Activated T-cell treated with anti-CD3 and anti-CD28 coated beads, Interleukin-2, amount 50 U/mL, for 48 hours (primary cell): ENCODE results near the gene CBR1.

Experiments
- DNase-seq, 2 experiments: peaks; one replicate each; pipeline ENCODE4 v3.0.0-alpha.2; 2020

Gene CBR1

GRCh38 chr21:36069713-36070583, at the start of gene CBR1:
CBR1 (plus strand) TSS chr21:36070024; CDS start chr21:36070116, 92 bp downstream.
- DNase-seq, result peak; percentile 88 to 92

DNA sequence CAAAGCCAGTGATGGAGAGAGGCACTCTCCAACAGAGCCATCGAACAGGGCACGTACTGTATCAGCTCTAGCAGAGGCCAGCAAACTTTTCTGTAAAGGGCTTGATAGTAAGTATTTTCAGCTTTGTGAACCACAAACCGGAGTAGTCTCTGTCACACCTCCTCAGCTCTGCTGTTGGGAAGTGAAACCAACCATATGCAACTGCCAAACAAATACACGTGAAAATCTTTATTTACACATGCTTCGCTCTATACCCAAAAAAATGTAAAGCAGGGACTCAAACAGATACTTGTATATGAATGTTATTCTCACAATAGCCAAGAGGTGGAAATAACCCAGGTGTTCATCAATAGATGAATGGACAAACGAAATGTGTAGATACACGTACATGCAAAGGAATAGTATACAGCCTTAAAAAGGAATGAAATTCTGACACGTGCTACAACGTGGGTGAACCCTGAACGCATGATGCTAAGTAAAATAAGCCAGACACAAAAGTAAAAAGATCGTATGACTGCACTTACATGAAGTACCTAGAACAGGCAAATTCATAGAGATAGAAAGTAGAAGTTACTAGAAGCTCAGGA, 48.5 kb upstream of the CBR1 start:
- DNase-seq, result no peak

- no peak for DNase-seq
These were observed 47.3 kb upstream of the CBR1 start for GRCh38 chr21:36022427-36023091.

DNA sequence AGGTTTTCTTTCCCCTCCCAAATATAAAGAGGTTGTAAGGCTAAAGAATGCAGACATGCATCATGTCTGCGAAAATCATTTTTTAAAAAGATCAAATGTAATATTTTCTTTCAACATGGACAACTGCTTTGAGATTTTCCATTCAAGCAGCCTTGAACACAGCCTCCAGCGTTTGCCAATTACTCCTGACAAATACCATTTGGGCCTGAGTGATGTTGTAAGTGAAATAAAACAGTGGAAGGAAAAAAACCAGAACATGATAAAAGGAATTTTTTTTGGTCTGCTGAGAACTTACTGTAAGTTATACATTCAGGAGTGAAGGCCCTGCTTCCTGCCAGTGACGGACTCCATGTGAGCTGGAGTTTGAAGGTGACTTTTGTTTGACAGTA, 46.7 kb upstream of the CBR1 start:
- DNase-seq, result no peak

DNA sequence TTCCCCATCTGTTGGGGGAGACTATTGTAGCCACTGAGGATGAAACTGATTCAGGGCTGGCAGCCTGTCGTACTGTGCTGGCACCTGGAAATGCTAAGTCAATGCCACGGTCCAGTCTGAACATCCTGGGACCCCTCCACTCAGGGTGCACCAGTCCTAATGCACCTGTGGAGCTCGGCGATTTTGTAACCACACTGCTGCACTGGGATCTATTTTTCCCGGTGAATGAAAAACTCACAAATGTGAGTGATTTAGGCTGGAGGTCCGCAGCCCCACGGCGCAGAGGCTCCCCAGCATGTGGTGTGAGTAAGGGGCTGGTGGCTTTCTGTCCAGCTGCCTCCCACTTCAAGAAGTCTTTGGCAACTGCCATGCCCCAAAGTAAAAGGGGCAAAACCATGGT, 45.0 kb upstream of the CBR1 start:
- DNase-seq, result no peak

DNA sequence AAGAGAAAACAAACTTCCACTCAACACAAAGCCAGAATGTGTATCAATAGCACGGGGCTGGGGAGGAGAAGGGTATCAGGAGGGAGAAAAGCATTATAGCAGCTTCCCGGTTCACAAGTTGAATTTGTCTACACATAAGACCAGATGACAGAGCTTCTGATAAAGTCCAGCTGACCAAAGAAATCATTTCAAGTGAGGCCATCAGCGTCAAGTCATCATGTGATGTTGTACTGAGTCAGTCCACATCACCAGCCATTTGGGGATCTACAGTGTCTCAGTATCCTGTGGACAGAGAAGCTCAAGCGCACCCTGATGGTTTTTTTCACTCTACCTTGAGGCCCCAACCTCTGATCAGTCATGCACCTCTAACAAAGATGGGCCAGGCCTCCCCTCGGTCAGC, 42.5 kb upstream of the CBR1 start:
- DNase-seq, result no peak

DNA sequence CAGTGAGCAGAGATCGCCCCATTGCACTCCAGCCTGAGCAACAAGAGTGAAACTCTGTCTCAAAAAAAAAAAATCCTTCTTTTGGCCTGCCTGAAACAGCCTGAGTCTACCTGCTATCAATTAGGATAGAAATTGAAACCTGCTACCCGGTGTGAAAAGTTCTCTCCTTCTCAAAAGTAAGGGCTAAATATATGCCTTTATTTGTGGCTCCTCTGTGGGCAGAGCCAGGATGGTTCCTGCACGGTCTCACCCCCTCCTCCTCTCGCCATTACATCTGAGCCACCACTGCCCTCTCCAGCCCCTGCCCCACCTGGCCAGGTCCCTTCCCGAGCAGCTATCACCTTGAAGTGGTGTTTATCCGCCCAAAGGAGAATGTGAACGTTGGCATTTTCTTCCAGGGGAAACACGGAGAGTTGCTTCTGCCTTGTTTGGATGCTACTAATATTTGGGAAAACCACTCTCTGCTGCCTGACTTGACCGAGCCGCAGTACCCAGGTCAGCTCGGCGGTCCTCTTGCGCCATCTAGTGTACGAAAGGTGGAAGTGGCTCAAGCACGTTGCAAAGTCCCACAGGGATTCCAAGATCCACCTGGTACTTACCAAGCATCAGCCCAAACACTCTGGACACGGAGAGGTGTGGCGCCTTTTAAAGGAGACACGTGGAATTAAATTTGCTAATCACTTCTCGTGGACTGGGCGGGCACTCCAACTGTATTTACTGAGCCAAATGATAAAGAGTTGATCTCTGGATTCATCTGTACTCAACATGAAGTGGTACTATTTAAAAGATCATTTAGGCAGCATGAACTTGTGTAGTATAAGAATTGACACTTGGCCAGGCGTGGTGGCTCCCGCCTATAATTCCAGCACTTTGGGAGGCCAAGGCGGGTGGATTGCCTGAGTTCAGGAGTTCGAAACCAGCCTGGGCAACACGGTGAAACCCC, 41.4 kb upstream of the CBR1 start:
- DNase-seq, result peak; percentile 77 to 79

DNA sequence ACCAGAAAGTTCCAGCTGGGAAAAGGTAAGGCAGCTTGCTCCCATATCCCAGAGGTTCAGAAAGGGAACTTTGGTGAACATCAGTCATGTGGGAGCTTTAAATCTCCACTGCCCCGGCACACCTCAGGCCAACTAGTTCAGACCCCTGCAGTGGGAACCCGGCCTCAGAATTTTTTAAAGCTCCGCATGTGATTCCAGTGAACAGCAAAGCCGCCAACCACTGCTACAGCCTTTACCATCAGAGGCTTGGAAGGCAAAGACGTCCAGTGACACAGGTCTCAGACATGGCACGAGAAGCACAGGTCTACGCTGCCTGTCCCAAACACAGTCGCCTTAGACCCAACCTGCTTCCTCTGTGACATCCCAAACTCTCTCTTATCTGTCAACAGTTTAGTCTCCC, 40.5 kb upstream of the CBR1 start:
- no peak for DNase-seq

- no peak for DNase-seq
These were observed 39.1 kb upstream of the CBR1 start for GRCh38 chr21:36030581-36031189.

DNA sequence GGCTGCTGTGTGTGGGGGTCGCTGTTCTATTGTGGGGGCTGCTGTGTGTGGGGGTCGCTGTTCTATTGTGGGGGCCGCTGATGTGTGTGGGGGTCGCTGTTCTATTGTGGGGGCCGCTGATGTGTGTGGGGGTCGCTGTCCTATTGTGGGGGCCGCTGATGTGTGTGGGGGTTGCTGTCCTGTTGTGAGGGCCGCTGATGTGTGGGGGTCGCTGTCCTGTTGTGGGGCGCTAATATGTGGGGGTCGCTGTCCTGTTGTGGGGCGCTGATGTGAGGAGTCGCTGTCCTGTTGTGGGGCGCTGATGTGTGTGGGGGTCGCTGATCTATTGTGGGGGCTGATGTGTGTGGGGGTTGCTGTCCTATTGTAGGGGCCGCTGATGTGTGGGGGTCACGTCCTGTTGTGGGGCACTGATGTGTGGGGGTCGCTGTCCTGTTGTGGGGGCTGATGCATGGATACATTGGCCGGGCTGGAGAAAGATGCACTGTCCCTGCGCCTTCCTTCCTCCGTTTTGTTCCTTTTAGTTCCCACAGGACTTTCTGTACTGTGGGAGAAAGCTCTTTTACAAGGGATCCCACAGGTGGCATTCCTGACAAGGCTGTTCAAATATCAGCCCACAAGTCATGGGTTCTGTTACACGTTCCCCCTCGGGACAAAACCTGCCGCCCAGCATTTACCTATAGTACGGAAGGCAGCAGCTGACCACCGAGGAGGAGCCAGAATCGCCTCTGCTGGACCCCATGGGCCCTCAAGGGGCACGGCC, 37.0 kb upstream of the CBR1 start:
- no peak for DNase-seq

- no peak for DNase-seq
These were observed 35.5 kb upstream of the CBR1 start for GRCh38 chr21:36034211-36034913.

GRCh38 chr21:36035381-36035791, 34.4 kb upstream of the CBR1 start:
- DNase-seq, result no peak

DNA sequence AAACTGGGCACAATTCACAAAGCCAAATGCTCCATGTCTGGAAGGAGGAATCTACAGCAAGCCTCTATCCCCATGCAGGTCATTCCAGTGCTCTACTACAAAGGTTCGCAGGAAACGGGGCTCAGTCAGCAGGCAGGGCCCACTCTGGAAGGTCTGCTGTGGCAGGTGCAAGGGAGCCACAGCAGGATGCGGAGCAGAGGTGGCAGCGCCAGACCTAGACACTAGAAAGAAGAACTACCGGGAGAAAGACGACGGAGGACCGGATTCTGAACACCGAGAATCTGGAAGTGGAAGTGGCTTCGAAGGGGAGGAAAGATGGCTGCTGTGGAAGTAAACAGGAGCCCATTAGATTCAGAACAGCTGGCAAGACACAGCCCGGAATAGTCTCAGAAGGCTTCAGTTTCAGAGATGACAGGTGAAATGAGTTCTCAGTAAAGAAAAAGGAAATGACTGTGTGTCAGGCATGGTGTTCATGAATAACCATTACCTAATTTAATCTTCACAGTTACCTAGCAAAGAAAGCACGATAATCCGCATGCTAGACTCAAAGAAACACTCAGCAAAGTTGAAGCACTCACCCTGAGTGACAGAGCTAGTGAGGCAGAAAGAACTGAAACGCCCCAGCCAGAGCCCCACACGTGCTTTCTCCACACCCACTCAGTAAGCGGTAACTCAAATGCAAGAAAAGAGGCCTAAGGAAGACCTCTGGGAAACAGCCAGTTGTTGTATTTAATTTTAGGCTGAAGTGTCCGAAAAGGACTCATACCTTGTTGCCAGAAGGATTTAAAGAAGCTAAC, 30.9 kb upstream of the CBR1 start:
- DNase-seq, result no peak

DNA sequence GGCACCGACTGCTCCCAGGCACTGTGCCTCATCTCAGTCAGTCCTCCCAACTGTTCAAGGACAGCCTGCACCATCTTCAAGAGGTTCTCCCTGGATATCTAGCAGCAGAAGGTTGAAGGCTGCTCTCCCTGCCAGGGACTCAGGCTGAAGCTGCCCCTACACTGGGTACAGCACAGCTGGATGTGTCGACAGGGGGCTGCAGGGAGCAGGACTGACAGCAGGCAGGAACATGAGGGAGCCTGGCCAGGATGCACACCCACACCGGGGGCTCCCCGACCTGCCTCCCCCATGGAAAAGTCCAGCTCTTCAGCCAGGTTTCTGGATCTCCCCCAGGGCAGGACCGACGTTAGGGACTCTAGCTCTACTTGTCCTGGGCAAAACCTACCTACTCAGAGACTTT, 30.0 kb upstream of the CBR1 start:
- no peak for DNase-seq

- DNase-seq, result no peak
These were observed 29.4 kb upstream of the CBR1 start for GRCh38 chr21:36040389-36040788.

- no peak for DNase-seq
These were observed 27.9 kb upstream of the CBR1 start for GRCh38 chr21:36041910-36042309.

GRCh38 chr21:36044056-36044455, 25.8 kb upstream of the CBR1 start:
- DNase-seq, result no peak

- no peak for DNase-seq
These were observed 23.8 kb upstream of the CBR1 start for GRCh38 chr21:36045993-36046392.

DNA sequence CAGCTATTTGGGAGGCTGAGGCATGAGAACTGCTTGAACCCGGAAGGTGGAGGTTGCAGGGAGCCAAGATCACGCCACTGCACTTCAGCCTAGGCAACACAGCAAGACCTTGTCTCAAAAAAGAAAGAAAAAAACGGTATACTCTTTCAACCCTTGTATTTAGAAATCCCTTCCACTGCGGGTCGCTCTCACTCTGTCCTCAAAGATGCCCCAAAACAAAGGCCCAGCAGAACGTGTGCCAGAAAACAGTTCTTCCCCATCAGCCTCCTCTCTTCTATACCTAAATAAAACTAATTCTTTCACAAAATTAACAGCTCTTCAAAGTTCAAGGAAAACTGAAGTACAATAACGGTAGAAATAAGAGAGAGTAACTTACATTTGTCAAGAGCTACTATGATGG, 22.7 kb upstream of the CBR1 start:
- no peak for DNase-seq

GRCh38 chr21:36048357-36048756, 21.5 kb upstream of the CBR1 start:
- DNase-seq, result no peak
